D721Med (cell line): ENCODE data around the gene SLC10A7.

Experiments
- DNase-seq: peaks from one replicate; pipeline ENCODE4 v3.0.0; 2011; ENCODE audit warnings: low spot score; ENCODE audit not compliant: insufficient read length
- FAIRE-seq: peaks from 2 replicates; lab custom pipeline; 2011; peaks lifted over from hg19 to GRCh38; lab: Jason Lieb, UNC
- TF ChIP-seq, protein P1 (sequence below): IDR thresholded peaks from 2 replicates; pipeline ENCODE4 v1.5.1; 2012; ENCODE audit warnings: mild to moderate bottlenecking, control low read depth; ENCODE audit not compliant: insufficient read depth; ENCODE audit errors: missing control alignments

SLC10A7 gene

GRCh38 chr4:146246381-146246780 is 275.4 kb downstream of the SLC10A7 start:
- TF ChIP-seq, protein P1, sequence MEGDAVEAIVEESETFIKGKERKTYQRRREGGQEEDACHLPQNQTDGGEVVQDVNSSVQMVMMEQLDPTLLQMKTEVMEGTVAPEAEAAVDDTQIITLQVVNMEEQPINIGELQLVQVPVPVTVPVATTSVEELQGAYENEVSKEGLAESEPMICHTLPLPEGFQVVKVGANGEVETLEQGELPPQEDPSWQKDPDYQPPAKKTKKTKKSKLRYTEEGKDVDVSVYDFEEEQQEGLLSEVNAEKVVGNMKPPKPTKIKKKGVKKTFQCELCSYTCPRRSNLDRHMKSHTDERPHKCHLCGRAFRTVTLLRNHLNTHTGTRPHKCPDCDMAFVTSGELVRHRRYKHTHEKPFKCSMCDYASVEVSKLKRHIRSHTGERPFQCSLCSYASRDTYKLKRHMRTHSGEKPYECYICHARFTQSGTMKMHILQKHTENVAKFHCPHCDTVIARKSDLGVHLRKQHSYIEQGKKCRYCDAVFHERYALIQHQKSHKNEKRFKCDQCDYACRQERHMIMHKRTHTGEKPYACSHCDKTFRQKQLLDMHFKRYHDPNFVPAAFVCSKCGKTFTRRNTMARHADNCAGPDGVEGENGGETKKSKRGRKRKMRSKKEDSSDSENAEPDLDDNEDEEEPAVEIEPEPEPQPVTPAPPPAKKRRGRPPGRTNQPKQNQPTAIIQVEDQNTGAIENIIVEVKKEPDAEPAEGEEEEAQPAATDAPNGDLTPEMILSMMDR = no peak
- no peak for FAIRE-seq
- DNase-seq = no peak

DNA sequence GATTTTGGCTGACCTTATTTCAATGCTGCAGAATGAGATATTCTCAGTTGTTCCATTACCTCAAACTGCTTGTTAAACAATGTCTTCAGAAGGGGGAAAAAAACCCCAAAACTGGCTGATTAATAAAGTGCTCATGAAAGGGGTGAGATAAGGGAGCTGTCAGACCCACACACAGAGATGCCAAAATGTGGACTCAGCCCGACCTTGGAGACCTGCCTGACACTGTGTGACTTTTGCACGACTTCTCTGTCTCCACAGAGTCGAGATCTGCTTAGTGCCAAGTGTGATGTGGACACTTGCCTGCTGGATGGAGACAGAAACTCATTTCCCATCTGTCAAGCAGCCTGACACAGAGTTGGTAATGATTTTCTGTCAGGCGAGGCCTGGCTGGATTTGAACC is 275.9 kb downstream of the SLC10A7 start:
- FAIRE-seq = no peak
- no peak for DNase-seq
- TF ChIP-seq, protein P1 = no peak

GRCh38 chr4:146245246-146245645 is 276.5 kb downstream of the SLC10A7 start:
- DNase-seq = no peak
- TF ChIP-seq, protein P1 = no peak
- no peak for FAIRE-seq

DNA sequence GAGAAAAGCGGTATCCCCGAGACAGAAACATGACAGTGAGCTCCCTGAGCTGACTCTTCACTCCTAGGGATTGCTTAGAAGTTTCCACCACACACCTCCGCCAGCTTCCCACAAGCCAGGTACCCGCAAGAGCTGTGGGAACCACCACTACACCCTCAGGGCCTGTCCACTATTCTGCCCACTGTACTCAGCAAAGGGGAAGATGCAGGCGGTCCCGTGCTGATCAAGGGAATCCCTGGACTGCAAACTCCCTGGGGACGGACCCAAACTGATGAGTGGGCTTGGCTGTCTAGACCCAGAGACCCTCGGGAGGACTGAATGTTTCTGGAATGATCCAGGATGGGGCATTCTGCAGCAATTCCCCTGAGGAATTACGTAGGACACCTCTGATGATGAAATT is 277.2 kb downstream of the SLC10A7 start:
- FAIRE-seq = no peak
- TF ChIP-seq, protein P1 = no peak

DNA sequence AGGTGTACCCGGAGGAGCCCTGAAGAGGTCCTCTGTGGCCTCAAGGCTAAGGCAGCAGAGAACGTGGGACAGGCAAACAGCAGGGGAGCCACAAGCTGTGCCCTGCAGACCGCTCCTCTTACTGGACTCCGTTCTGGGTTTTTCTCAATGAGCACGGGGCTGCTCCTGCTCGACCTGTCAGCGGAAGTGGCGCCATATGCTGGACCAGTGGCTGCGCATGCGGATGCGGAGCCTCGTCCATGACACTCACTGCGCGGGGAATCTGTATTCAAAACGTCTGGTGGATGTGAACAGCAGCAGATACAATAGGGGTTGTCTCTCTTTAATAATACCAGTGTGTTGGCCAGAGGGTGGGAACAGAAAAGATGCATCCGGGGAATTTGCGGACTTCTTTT is 277.9 kb downstream of the SLC10A7 start:
- DNase-seq (no peak), FAIRE-seq (no peak)
- TF ChIP-seq, protein P1 = no peak

More for the DNA sequence above, 277.2 kb downstream of the SLC10A7 start:
- no peak for DNase-seq

GRCh38 chr4:146243141-146243882 is 278.4 kb downstream of the SLC10A7 start:
- DNase-seq = no peak
- TF ChIP-seq, protein P1 = peak; percentile 18
- FAIRE-seq = no peak

DNA sequence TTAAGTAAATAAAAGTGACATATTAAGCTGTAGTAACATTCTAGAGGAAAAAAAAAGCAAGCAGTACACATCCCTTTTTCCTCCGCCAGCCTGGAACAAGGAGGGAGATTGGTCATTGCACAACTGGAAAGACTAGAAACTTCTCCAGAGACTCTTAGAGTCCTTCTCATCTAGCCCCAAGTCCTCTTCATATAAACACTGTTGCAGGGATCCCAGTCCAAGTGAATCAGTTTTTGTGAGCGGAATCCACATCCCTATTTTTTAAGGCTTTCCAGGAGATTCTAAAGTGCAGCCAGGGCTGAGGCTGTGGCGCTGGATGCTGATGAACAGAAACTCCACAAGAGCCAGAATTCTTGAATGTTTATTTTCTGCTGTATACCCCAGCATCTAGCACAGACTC is 283.6 kb downstream of the SLC10A7 start:
- TF ChIP-seq, protein P1 = no peak
- FAIRE-seq (no peak), DNase-seq (no peak)
